Renal cortical epithelial cell (primary cell): ENCODE results near the gene MVB12B. TPM values are rescaled to one million over a fixed set of nuclear protein-coding genes. Genes with fewer than 3 reads are reported as not detected.
"Not testable (repeated sequence)": the region's sequence is repeated elsewhere in the genome, so short reads cannot be mapped to it uniquely, and the experiment has no call there.

ENCODE experiments used
- DNase-seq: peaks from one replicate; pipeline ENCODE4 v3.0.0-alpha.2; 2011; ENCODE audit warnings: low read depth
- total RNA-seq: library from RNA; depleted of rRNA; stranded (reverse); fragments of >200 nt; gene quantifications from 2 replicates; pipeline ENCODE4 v1.2.3, GENCODE V29; 2014

MVB12B gene
- total RNA-seq, 1 donor from 2014 or later = 5.3 TPM

- no peak for DNase-seq
Observed at GRCh38 chr9:126532951-126533925, 206.6 kb downstream of the MVB12B start.

GRCh38 chr9:126533926-126534310 lies 207.3 kb downstream of the MVB12B start:
- DNase-seq = no peak

GRCh38 chr9:126534431-126535186 lies 208.0 kb downstream of the MVB12B start:
- DNase-seq = no peak

- DNase-seq = no peak
Observed at GRCh38 chr9:126536131-126536530, 209.5 kb downstream of the MVB12B start.

- no peak for DNase-seq
Observed at GRCh38 chr9:126536841-126537465, 210.3 kb downstream of the MVB12B start.

- DNase-seq = no peak
Observed at GRCh38 chr9:126538550-126538949, 211.9 kb downstream of the MVB12B start.

- DNase-seq = not testable (repeated sequence)
Observed at GRCh38 chr9:126540398-126540797, 213.8 kb downstream of the MVB12B start.

- DNase-seq = no peak
Observed at GRCh38 chr9:126543490-126543889, 216.9 kb downstream of the MVB12B start.

- DNase-seq = no peak
Observed at GRCh38 chr9:126545106-126545505, 218.5 kb downstream of the MVB12B start.

- no peak for DNase-seq
Observed at GRCh38 chr9:126546036-126546435, 219.4 kb downstream of the MVB12B start.

GRCh38 chr9:126548312-126548711 lies 221.7 kb downstream of the MVB12B start:
- DNase-seq = no peak

GRCh38 chr9:126549246-126550006 lies 222.8 kb downstream of the MVB12B start:
- DNase-seq = no peak

- DNase-seq = no peak
Observed at GRCh38 chr9:126550891-126551351, 224.3 kb downstream of the MVB12B start.

- DNase-seq = no peak
Observed at GRCh38 chr9:126551812-126552211, 225.2 kb downstream of the MVB12B start.

GRCh38 chr9:126554292-126554691 lies 227.7 kb downstream of the MVB12B start:
- DNase-seq = no peak

- DNase-seq = not testable (repeated sequence)
Observed at GRCh38 chr9:126555421-126555820, 228.8 kb downstream of the MVB12B start.
